Measurements from ENCODE around the gene RBM38. TPM values are rescaled to one million over a fixed set of nuclear protein-coding genes. Genes with fewer than 3 reads are reported as not detected.

Gene RBM38
- total and polyA plus RNA-seq, 2 of the 4 experiments (the other 2 are of a cell fraction): 5.2 to 11.9 TPM

- no peak for TF ChIP-seq SMC3 (IDR thresholded peaks at IDR 0.05; ENCODE audit: low read depth, low read length)
- TF ChIP-seq CEBPB (IDR thresholded peaks at IDR 0.05; ENCODE audit: low read depth, low read length): no peak
- TF ChIP-seq USF2 (IDR thresholded peaks at IDR 0.05; ENCODE audit: low read depth, low read length): no peak
- no peak for TF ChIP-seq CTCF (conservative IDR thresholded peaks at IDR 0.05; ENCODE audit: low read depth, low read length)
- TF ChIP-seq ELK1 (IDR thresholded peaks at IDR 0.05; ENCODE audit: borderline replicate concordance, low read depth, low read length): no peak
- no peak for TF ChIP-seq RCOR1 (IDR thresholded peaks at IDR 0.05; ENCODE audit: insufficient replicate concordance, low read length)
- TF ChIP-seq RAD21 (IDR thresholded peaks at IDR 0.05; ENCODE audit: low read length): no peak
- no peak for TF ChIP-seq FOS (IDR thresholded peaks at IDR 0.05; ENCODE audit: low read depth, low read length)
- no peak for TF ChIP-seq NFE2L2 (IDR thresholded peaks at IDR 0.05; ENCODE audit: low read depth, low read length)
- ATAC-seq (ENCODE audit: low read depth) (no peak), DNase-seq (no peak)
- peaks cover 3% of the 10 kb centered on the region; the same call in 1 of the 2 replicates for H3K9me3 ChIP-seq (ENCODE audit: control insufficient read depth, insufficient read depth, low read length)
- H2AK5ac ChIP-seq (ENCODE audit: low read depth, low read length): no peak overlapping the region
- H2AFZ ChIP-seq (replicated peaks; ENCODE audit: low read length, poor library complexity): no peak overlapping the region
- H3K27me3 ChIP-seq (ENCODE audit: control insufficient read depth, insufficient read depth, low read length): peaks cover 28% of the 10 kb centered on the region
- no peaks in the 10 kb centered on the region for H3K79me1 ChIP-seq (ENCODE audit: low read depth in 1 of 2, low read length in 2 of 2)
- no peak overlapping the region for H2BK120ac ChIP-seq (ENCODE audit: low read depth, low read length)
- no peak overlapping the region for H2BK5ac ChIP-seq (ENCODE audit: low read depth, low read length, poor library complexity, severe bottlenecking)
- H4K91ac ChIP-seq (ENCODE audit: insufficient read depth, low read depth, low read length): no peak overlapping the region
- H3K4me3 ChIP-seq (ENCODE audit: insufficient read depth, low read depth, low read length): no peak overlapping the region
- WGBS, 2 experiments (ENCODE audit: extremely low coverage in 2 of 2, insufficient read length in 1 of 2): 76% methylated on average over 10 of the region's 13 CpGs; no CpG with 5 or more reads in 1 of the 2 experiments
- H2BK15ac ChIP-seq (ENCODE audit: low read depth, low read length): no peak overlapping the region
- no TSS peak for BruUV-seq (replicated peaks)
- POLR2A ChIA-PET (ENCODE audit: unreplicated experiment): no interaction called here
- H3K23ac ChIP-seq (ENCODE audit: low read depth, low read length): no peak overlapping the region
- no peaks in the 10 kb centered on the region for H3K9me1 ChIP-seq (ENCODE audit: insufficient read depth, low read length)
- H3K27ac ChIP-seq (ENCODE audit: insufficient read depth, low read length): no peak overlapping the region
- no peak overlapping the region for H2AK9ac ChIP-seq (replicated peaks; ENCODE audit: low read depth, low read length, poor library complexity)
- in situ Hi-C loops (cut with MboI; ENCODE audit: low sequenced_read_pairs) (no loop called here), intact Hi-C loops (cut with micrococcal nuclease) (no loop called here), dilution Hi-C loops (cut with HindIII; ENCODE audit: low sequenced_read_pairs, unreplicated experiment) (no loop called here)
- CTCF ChIA-PET: no interaction called here
- no peaks in the 10 kb centered on the region for H3K36me3 ChIP-seq (ENCODE audit: control insufficient read depth, insufficient read depth, low read length)
- no peak overlapping the region for H4K8ac ChIP-seq (ENCODE audit: low read depth in 2 of 2, low read length in 2 of 2)
- no peak overlapping the region for H3K56ac ChIP-seq (ENCODE audit: extremely low read depth, insufficient read depth, low read length)
- no peak overlapping the region for H3K18ac ChIP-seq (ENCODE audit: low read depth, low read length)
- no peaks in the 10 kb centered on the region for H3K4me1 ChIP-seq (ENCODE audit: control insufficient read depth, insufficient read depth, low read length)
- no peak overlapping the region for H3K4me2 ChIP-seq (ENCODE audit: low read depth, low read length)
- H4K5ac ChIP-seq (ENCODE audit: low read depth, low read length): no peak overlapping the region
- no peak overlapping the region for H3K9ac ChIP-seq (ENCODE audit: low read depth, low read length)
- no peaks in the 10 kb centered on the region for H4K20me1 ChIP-seq (ENCODE audit: insufficient read depth, low read length)
- no peak overlapping the region for H2BK20ac ChIP-seq (ENCODE audit: low read depth, low read length)
- no peak overlapping the region for H3K4ac ChIP-seq (ENCODE audit: low read depth, low read length)
- no peak overlapping the region for H3K14ac ChIP-seq (replicated peaks; ENCODE audit: low read depth, low read length)
Measured at GRCh38 chr20:57456116-57456515, 64.9 kb downstream of the RBM38 start.

Measured in IMR-90 (cell line).